Stimulated activated CD4-positive, alpha-beta T cell treated with anti-CD3 and anti-CD28 coated beads, Interleukin-15, amount 100 ng/mL, for 48 hours (primary cell): ENCODE data around the gene FERMT1.
"Not testable (repeated sequence)": the region's sequence is repeated elsewhere in the genome, so short reads cannot be mapped to it uniquely, and the experiment has no call there.

Experiments used
- DNase-seq, 2 donors: peaks; one replicate each; pipeline ENCODE4 v3.0.0-alpha.2; 2020; ENCODE audit warnings: low read depth in 2 of 2

The FERMT1 gene

GRCh38 chr20:6116758-6117157 lies 6.1 kb downstream of the FERMT1 start:
- DNase-seq: no peak

DNA sequence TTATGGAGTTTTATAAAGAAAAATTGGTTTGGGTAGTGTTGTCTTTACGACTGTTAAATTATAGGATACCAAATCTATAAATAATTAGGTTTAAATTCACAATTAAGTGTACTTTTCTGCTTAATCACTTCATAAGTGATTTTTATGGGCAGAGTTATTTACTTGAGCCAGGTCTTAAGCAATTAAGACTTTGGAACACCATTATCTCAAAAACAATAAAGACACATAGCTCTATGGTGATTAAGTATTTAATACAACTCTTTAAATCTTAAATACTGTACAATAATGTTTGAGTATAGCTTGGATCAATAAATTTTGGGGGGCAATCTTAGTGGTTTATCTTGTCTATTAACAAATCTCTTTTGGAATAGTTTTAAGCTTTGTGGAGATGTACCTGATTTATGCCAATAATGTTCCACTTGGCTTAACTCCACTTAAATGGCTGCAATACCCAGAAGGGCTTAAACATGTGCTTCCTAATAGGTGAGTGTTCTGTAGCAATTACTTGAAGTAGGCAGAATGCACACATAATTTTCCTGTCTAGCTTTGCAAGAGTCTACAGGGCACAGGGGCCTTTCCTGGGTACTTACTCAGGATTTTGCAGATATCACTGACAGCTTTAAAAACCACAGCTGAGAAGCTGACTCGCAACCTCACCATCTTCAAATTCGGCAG lies 7.5 kb downstream of the FERMT1 start:
- DNase-seq: no peak

DNA sequence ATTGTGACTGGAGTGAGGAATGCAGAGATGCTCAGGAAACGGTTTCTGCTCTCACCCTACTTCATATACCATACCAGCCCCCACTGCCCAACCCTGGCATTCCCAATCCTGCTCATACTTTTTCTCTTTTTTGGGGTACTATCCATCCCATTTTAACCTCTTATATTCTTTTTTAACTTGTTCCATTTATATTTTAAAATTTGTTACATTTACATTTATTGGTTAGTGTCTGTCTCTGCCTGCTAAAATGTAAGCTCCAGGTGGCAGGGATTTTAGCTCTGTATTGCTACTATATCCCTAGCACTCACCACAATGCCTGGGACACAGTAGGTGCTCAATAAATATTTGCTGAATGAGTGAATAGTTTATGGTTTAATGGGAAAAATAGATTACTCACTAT lies 8.1 kb downstream of the FERMT1 start:
- no peak for DNase-seq

DNA sequence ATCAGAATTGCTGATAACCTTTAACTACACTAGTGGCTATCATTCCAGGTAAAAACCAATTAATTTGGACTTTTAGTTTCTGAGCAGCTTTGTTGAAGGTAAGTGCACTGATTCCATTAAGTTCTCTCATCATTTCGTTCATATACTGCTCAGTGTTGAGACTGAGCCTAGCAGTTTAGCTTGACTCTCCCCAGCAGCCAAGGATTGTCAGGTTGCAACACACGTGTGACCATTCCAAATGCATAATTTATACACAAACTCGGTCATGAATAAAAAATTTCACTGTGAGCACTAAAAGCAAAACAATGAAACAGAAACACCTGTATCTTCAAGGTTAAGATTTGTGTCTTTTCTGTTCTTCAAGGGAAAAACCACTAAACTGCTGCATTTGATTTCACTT lies 8.9 kb downstream of the FERMT1 start:
- no peak for DNase-seq

DNA sequence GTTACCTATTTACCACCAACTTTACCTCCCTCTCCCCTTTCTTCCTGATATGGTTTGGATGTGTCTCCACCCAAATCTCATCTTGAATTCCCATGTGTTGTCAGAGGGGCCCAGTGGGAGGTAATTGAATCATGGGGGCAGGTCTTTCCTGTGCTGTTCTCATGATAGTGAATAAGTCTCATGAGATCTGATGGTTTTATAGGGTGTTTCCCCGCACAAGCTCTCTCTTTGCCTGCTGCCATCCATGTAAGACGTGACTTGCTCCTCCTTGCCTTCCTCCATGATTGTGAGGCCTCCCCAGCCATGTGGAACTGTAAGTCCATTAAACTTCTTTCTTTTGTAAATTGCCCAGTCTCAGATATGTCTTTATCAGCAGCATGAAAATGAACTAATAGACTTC lies 9.9 kb downstream of the FERMT1 start:
- DNase-seq: not testable (repeated sequence)

DNA sequence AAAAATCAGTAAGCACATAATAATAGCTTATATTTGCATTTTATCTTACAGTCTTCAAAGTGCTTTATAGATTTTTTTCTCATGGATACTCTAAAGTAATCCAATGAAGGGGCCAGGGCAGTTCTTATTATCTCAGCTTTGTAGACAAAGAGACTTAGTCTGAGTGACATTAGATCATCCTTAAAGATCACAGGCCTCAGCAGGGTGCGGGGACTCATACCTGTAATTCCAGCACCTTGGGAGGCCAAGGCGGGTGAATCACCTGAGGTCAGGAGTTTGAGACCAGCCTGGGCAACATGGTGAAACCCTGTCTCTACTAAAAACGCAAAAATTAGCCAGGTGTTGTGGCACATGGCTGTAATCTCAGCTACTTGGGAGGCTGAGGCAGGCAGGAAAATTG lies 14.5 kb downstream of the FERMT1 start:
- no peak for DNase-seq

DNA sequence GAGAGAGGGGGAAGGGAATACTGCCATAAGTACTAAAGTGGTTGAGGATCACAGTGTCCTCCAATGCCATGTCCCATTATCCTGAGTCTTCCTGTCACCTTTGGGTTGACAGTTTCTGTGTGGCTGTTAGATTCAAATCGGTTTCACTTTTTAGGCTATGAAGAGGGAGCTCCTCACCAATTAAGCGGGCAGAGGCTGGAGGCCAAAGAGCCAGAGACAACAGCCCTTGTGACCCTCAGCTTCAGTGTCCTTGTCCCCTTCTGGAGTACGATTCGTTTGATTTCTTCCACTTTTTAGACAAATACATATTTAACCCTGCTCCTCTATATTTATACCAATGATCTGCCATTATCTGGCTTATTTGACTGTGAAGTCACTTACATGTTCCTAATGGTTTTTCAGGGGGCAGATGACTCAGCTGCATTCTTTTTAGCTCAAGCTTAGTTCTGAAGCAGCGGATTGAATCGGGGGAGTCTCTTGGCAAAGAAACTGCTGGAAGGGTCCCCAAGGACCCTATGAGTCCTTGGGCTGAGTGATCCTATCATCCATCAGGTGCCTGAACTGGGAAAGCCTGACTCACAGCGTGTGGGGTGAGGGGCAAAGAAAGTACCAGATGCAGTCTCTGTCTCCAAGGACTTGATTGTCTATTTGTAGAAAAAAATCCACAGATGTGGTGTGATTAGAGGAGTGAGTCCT lies 18.2 kb downstream of the FERMT1 start:
- DNase-seq: no peak

- no peak for DNase-seq
These were observed 19.5 kb downstream of the FERMT1 start for GRCh38 chr20:6103301-6103700.

DNA sequence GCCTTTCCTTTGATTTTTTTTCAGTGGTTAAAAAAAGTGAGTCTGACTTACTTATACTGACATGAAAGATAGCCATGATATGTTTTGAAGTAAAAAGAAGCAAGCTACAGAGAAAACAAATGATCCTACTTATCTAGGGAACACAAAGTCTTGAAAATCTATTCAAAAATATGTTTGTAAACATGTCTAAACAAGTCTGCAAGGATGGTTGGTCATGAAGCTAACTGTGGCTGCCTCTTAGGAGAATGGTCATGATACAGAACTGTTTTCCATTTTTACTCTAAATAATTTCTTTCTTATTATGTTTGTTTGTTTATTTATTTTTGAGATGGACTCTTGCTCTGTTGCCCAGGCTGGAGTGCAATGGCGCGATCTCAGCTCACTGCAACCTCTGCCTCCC lies 21.5 kb downstream of the FERMT1 start:
- no peak for DNase-seq

- no peak for DNase-seq
These were observed 22.6 kb downstream of the FERMT1 start for GRCh38 chr20:6100246-6100645.

DNA sequence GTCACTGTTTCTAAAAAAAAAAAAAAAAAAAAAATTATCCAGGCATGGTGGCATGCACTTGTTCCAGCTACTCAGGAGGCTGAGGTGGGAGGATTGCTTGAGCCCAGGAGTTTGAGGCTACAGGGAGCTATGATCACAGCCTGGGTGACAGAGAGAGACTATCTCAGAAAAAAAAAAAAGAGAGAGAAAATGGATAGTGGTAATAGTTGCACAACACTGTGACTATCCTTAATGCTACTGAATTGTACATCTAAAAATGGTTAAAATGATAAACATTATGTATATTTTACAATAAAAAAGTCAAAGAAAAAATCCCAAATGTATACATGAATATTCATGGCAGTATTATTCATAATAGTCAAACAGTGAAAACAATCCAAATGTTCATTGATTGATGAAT lies 23.0 kb downstream of the FERMT1 start:
- DNase-seq: no peak

- DNase-seq: no peak
These were observed 27.4 kb downstream of the FERMT1 start for GRCh38 chr20:6095409-6095808.

GRCh38 chr20:6094565-6094964 lies 28.3 kb downstream of the FERMT1 start:
- no peak for DNase-seq

- no peak for DNase-seq
These were observed 28.8 kb downstream of the FERMT1 start for GRCh38 chr20:6094063-6094462.

DNA sequence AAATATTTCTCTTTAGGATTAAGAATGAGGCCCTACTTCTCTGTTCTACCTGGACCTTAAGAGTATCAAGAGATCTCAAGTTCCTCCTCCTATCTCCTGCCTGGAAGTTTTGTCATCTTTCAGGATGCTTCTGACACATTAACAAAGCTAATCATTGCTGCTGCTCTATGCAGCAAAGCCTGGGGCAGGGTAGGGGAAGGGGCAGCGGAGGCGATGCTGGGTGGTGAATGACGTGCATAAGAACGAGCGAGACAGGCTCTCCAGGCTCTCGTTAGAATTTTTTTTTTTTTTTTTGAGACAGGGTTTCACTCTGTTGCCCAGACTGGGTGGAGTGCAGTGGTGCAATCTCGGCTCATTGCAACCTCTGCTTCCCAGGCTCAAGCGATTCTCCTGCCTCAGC lies 31.2 kb downstream of the FERMT1 start:
- DNase-seq: no peak

DNA sequence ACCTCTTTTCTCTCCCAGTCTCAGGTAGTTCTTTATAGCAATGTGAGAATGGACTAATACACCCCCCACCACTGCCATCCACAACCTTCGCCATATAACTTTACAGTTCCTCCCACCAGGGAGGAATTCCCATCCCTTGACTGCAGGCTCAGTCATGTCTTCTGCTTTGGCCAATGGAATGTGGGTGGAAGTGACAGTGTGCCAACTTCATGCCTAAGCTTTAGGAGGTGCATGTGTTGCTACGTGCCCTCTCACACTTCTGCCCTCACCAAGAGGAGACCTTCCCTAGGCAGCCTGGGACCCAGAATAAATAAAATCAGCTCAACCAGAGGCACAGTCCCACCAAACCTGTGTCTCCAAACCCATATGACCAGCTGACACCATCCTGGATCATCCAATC lies 36.0 kb downstream of the FERMT1 start:
- no peak for DNase-seq

GRCh38 chr20:6083926-6084325 lies 38.9 kb downstream of the FERMT1 start:
- no peak for DNase-seq

GRCh38 chr20:6081236-6081635 lies 41.6 kb downstream of the FERMT1 start:
- DNase-seq: no peak

DNA sequence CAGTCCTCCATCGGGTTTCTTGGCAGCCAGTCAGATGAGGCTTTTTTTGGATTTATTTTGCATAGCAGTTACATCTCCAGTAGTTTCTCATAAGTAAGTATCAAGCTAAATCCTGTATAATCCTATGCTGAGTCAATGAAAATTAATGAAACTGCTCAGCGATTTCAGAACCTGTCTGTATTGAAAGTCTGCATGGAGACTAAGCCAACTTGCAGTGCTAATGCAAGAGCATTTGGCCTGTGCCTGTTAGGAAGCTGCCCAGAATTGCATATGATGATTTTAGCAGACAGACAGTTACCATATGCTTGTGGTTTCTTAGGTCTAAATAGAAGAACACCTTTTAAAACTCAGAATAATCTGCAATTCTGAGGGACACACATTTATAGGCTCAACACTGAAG lies 43.8 kb downstream of the FERMT1 start:
- DNase-seq: no peak

GRCh38 chr20:6075428-6076219 lies 47.2 kb downstream of the FERMT1 start:
- no peak for DNase-seq

DNA sequence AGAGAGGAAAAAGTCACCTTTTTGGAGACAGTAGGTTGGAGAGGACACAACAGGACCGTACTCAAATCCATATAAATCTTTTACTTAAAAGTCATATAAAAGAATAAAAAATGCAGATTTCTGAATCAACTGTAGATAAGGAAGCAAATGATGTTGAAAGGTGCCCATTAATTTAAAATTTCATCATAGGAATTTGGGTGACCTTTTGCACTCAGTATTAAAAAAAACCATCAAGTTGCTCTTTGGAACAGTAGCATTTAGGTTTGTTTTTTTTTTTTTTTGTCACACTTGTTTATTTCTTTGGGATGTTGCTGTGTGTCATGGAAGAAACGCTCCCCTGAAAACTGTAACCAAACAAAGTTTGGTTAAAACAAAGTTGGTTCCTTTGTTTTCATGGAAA lies 48.0 kb downstream of the FERMT1 start:
- no peak for DNase-seq

DNA sequence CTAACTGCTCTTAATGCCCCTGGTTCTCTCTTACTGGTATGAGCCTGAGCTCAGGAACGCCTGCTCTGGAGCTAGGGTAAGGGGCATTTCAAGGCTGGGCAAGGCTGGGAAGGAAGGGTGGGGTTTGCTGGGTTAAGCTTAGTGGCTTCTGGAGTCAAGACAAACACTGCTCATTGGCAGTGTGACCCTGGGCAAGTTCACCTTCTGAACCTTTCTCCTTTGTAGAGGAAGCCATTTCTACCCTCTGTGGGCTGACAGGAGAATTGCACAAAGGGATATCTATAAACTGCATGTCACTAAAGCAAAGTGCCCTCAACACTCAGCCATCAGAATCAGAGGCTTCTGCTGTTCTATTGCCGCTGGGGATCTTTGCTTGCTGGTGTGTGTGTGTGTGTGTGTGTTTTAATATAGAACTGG lies 48.7 kb downstream of the FERMT1 start:
- DNase-seq: no peak
